Endothelial cell of umbilical vein (primary cell): Measurements from ENCODE around the gene PTCD1.

Experiments
- EZH2 ChIP-seq: IDR thresholded peaks from 2 replicates; pipeline ENCODE4 v1.6.1; 2012; ENCODE audit warnings: borderline replicate concordance, low read depth, mild to moderate bottlenecking, moderate library complexity, low read length, inconsistent platforms; ENCODE audit not compliant: severe bottlenecking
- FOS ChIP-seq: IDR thresholded peaks from 2 replicates; pipeline ENCODE4 v1.6.1; 2011; ENCODE audit warnings: mild to moderate bottlenecking, low read length, moderate library complexity, borderline replicate concordance; ENCODE audit not compliant: insufficient read depth
- GATA2 ChIP-seq: IDR thresholded peaks from 2 replicates; pipeline ENCODE4 v1.7.0; 2011; ENCODE audit warnings: low read depth, mild to moderate bottlenecking, moderate library complexity, mixed read lengths, low read length; ENCODE audit not compliant: insufficient read length, insufficient read depth
- POLR2A ChIP-seq: IDR thresholded peaks from 2 replicates; pipeline ENCODE4 v1.6.1; 2012; ENCODE audit warnings: low read depth, mild to moderate bottlenecking, control low read depth, low read length
- POLR2AphosphoS5 ChIP-seq: IDR thresholded peaks from 2 replicates; pipeline ENCODE4 v1.6.1; 2012; ENCODE audit warnings: low read depth, mild to moderate bottlenecking, control low read depth, low read length, moderate library complexity; ENCODE audit not compliant: insufficient read depth
- TF ChIP-seq, protein P1 (sequence below), 2 donors: IDR thresholded peaks; 1 replicate in 1 of 2; 2 replicates in 1 of 2; pipeline ENCODE4 v1.5.1; 2011; ENCODE audit warnings: low read length in 2 of 2, mild to moderate bottlenecking in 2 of 2, moderate library complexity in 2 of 2, control low read depth in 1 of 2, inconsistent platforms in 1 of 2, low read depth in 1 of 2; ENCODE audit not compliant: insufficient read depth in 1 of 2; ENCODE audit errors: extremely low read depth in 1 of 2
- TF ChIP-seq, protein P2 (sequence below): IDR thresholded peaks from 2 replicates; pipeline ENCODE4 v1.6.1; 2011; ENCODE audit not compliant: insufficient read depth, insufficient read length

DNA sequence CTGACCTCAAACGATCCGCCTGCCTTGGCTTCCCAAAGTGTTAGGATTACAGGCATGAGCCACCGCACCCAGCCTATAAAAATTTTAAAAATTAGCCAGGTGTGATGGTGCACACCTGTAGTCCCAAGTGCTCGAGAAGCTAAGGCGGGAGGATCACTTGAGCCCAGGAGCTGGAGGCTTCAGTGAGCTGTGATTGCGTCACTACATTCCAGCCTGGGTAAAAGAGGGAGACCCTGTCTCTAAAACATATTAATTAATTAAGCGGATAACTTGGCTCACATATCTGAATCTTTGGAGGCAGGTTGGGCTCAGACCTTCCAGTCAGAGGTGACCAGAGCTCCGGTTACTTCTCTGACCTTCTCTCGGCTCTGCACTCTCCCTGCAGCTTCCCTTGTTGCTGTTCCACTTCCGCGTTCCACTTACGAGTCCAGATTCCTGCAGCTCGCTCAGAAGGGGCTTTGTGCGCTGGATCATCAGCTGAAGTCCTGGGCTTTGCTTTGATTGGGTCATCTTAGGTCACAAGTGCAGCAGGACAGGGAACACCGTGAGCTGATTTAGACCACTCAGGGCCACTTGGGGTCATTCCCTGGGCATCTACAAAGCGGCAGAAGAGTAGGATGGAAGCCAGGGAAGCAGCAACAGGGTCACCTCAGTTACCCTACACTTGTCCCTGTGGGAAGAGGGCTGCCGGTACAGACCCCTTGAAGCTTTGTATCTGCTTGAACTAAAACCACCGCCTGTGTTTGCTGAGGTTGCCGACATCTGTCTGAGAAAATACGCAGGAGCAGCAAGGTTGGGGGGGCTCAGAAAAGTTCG is 66.1 kb downstream of the PTCD1 start:
- TF ChIP-seq, protein P1, sequence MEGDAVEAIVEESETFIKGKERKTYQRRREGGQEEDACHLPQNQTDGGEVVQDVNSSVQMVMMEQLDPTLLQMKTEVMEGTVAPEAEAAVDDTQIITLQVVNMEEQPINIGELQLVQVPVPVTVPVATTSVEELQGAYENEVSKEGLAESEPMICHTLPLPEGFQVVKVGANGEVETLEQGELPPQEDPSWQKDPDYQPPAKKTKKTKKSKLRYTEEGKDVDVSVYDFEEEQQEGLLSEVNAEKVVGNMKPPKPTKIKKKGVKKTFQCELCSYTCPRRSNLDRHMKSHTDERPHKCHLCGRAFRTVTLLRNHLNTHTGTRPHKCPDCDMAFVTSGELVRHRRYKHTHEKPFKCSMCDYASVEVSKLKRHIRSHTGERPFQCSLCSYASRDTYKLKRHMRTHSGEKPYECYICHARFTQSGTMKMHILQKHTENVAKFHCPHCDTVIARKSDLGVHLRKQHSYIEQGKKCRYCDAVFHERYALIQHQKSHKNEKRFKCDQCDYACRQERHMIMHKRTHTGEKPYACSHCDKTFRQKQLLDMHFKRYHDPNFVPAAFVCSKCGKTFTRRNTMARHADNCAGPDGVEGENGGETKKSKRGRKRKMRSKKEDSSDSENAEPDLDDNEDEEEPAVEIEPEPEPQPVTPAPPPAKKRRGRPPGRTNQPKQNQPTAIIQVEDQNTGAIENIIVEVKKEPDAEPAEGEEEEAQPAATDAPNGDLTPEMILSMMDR (IDR thresholded peaks at IDR 0.05; ENCODE audit: extremely low read depth in 1 of 2, insufficient read depth in 1 of 2, low read depth in 1 of 2, low read length in 2 of 2) = no peak
- TF ChIP-seq, protein P2, sequence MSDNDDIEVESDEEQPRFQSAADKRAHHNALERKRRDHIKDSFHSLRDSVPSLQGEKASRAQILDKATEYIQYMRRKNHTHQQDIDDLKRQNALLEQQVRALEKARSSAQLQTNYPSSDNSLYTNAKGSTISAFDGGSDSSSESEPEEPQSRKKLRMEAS = no peak
- TF ChIP-seq FOS (no peak), EZH2 (no peak), POLR2A (no peak), POLR2AphosphoS5 (no peak), GATA2 (no peak)
